ENCODE results near the gene DHRS13.
"Not testable (repeated sequence)": the region's sequence is repeated elsewhere in the genome, so short reads cannot be mapped to it uniquely, and the experiment has no call there.

DHRS13 gene

DNA sequence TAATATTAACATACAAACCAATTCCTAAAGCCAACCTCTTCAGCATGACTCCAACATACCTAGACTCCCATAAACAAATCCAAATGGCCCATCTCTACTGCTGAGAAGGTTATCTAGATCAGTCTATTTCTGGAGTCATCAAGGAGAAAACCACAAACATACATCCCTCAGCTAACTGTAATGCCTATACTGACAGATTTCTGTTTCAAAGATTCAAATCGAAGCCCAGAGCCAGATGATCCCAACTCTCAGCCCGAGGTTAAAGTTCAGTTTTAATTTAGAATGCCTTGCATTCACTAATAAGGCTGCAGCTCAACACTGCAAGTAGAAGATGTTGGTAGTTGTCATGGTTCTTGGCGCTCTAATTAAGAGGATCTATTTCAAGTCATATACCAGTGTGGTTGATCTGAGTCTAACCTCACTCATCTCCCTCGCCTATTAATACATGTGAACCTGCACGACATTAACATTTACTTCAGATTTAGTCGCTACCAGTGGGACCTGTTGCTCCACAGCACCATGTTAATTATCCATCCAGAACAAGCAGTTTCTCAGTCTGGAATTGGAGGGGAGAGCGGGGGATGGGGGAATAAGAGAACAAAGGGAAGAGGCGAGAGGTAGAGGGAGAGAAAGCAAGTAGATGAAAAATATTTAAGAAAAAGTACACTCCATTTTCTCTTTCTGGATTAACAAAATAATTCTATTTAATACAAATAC, 33.0 kb upstream of the DHRS13 start:
- no peak for DNase-seq (ENCODE audit: low read depth in 2 of 2)

DNA sequence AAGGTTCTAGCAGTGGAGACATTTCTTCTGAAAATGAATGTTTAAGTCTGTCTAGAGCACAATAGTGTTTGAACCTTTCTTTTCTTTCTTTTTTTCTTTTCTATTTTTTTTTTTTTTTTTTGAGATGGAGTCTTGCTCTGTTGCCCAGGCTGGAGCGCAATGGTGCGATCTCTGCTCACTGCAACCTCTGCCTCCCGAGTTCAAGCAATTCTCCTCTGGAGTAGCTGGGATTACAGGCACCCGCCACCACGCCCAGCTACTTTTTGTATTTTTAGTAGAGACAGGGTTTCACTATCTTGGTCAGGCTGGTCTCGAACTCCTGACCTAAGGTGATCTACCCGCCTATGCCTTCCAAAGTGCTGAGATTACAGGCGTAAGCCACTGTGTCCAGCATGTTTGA, 31.6 kb upstream of the DHRS13 start:
- DNase-seq (ENCODE audit: low read depth in 2 of 2), result not testable (repeated sequence)

DNA sequence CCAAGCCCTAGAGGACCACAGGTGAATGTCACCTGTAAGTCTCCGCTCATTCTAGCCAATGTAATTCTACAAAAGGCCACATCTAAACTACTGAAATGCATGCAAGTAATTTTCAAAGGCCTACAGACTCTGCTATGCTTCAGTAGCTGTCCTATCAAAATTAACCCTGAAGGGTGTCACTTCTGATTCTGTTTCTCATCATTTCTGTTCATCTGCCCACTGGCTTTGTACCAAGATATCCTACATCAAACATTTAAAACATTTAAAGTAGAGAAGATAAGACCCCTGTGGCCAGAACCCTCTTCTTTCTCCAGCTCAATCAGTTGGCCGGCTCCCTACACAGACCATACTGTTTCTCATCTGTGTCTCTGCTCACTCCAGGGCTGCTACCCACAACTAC, 26.9 kb upstream of the DHRS13 start:
- DNase-seq (ENCODE audit: low read depth in 2 of 2), result no peak

DNA sequence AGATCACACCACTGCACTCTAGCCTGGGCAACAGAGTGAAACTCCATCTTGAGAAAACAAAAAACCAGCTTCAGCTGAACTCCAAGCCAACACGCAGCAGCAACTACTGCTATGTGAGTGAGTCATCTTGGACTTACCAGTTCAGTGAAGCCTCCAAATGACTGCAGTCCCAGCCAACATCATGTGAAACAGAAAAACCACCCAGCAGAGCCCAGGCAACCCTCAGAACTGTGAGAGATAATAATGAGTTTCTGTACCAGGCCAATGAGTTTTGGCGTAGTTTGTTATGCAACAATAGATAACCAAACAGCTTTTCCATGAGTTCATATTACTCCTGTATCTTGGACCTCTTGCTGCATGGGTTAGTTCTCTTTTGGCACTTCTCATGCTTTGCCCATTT, 25.2 kb upstream of the DHRS13 start:
- no peak for DNase-seq (ENCODE audit: low read depth in 2 of 2)

DNA sequence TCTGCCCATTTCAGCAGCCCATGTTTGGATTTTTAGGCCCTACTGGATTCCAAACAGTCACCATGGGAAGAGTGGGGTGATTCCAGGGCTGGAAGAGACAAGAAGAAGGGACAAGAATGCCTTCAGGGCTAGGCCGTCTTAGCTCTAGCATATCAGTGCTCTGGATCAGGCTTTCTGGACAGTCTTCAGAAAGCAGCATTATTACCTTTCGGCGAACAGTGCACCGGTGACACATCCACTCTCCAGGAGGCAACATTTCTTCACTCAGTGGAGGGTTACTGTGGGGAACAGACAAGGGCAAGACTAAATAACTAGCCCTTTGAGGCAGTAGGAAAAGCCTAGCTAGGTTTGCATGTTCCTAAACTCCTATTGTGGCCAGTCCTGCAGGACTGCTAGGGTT, 23.9 kb upstream of the DHRS13 start:
- DNase-seq (ENCODE audit: low read depth in 2 of 2), result no peak

DNA sequence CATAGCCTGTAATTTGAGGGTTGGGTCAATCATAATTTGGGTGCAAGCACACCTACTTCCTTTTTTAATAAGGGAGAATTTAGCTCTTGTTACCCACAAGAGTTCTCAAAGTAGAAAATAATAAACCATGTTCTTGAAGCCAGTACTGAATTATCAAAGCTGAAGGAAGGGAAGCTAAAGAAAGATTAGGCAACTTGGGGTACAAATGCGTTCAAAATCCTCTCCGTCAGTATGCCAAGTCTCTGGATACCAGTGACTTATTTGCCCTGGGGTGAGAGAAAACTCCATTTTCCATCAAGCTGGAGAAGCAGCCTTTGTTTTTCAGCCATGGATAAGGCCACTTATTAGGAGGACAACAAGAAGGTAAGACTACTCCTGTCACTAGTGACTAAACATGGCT, 23.5 kb upstream of the DHRS13 start:
- no peak for DNase-seq (ENCODE audit: low read depth in 2 of 2)

DNA sequence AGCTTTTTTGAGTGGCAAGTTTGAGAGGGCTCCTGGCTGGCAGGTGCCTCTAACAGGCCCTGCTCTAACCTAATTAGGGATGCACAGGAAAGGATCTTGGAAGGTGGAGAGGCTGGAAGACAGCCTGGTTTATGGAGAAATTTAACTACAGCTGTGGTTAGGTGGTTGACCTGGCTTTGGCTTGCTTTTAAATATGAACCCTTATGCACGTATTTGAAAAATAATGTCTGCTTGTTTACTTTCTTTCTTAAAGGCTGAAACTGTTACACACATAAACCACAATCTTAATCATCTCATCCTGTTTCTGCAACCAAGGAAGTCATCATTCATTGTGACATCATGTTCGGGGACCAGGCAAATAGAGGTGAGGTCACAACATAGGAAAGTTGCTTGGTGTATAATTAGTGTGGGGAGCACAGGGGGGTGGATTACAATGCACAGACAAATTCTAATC, 23.1 kb upstream of the DHRS13 start:
- DNase-seq (ENCODE audit: low read depth in 2 of 2), result no peak

DNA sequence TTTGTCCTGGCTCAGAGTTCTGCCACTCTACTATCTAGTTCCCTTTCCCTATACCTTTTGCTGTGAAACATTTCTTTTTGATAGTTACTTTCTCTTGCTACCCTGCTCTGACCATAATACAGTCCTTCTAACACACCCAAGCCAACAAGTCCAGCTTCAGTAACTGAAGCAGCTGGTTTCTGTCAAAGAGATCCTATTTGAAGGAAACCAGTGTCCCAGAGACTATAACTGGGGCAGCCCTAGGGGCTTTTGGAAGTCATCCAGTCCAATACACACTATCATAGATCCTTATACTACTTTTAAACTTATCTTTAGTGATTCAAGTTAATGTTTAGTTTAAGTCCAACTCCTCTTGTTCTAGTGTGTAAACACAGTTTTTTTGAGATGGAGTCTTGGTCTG, 17.3 kb upstream of the DHRS13 start:
- no peak for DNase-seq (ENCODE audit: low read depth in 2 of 2)

DNA sequence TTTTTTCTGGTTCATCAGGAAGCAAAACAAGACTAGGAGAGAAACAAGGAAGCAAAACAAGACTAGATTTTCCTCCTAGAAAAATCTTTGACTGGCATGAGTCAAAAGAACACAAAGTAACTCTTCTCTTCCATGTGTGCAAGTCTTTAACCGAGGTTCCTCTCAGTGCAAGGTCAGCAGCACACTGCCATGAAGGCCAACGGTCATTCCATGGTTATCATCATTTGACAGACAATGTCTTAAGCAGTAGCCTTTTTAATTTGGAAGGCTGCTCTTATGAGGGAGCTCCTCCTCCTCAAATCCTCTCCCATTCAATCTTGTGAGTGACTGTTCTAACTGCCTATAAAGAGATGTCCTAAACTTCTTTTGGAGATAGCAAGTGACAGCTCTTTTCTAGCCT, 15.4 kb upstream of the DHRS13 start:
- no peak for DNase-seq (ENCODE audit: low read depth in 2 of 2)

DNA sequence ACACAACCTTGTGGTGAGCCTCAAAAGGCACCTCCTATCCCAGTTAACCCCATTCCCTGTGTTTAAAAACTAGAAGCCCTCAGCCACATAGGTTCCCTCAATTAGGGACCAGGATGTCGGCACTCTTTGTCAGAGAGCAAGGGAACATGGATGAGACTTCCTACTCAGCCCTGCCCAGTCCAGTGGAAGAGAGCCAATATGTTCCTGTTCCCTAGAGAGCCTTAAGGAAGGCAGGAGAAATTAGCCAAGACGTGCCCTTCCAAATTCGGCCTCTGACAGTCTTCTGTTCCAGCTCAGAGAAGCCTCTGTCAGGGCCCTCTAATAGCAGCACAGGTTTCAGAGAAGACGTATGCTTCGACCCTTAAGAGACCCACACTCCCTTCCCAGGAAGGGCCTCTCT, 14.6 kb upstream of the DHRS13 start:
- no peak for DNase-seq (ENCODE audit: low read depth in 2 of 2)

DNA sequence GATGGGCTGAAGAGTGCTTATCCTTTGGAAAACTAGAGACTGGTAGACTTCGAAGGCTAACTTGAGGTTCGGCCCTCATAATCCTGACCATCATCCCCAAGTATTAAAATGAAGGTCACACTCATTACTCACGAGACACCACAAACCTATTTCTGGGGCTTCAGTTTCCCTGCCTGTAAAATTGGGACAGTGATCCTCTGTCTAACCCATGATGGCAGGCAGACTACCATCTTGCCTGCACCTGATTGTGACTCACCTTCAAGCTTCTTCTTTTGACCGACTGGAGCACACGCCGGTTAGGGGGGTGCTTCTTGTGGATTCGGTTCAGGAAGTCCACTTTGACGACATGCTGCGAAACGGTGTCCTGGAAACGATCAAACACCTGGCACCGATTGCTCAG, 14.2 kb upstream of the DHRS13 start:
- no peak for DNase-seq (ENCODE audit: low read depth in 2 of 2)

DNA sequence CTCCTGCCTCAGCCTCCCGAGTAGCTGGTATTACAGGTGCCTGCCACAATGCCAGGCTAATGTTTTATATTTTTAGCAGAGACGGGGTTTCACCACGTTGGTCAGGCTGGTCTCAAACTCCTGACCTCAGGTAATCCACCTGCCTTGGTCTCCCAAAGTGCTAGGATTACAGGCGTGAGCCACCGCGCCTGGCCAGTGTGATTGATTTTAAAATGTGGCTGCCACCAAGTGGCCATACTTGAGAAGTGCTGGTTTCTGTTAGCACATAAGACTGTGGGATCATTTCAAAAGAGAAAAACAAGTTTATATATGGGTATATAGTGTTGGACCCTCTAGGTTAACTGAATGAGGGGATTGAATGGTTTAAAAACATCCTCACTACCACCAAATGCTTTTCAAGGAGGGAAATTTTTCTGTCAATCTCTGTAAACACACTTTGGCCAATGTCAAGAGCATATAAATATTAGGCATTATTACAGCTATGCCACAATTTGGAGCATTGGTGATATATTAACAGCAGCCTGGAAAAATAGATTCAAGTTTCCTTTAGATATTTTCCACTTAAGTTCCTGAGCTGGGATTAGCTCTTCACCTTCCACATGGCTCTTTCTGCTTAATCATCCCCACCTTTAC, 13.5 kb upstream of the DHRS13 start:
- peak in 1 of 2 donors; percentile 19 for DNase-seq (ENCODE audit: low read depth in 2 of 2)

DNA sequence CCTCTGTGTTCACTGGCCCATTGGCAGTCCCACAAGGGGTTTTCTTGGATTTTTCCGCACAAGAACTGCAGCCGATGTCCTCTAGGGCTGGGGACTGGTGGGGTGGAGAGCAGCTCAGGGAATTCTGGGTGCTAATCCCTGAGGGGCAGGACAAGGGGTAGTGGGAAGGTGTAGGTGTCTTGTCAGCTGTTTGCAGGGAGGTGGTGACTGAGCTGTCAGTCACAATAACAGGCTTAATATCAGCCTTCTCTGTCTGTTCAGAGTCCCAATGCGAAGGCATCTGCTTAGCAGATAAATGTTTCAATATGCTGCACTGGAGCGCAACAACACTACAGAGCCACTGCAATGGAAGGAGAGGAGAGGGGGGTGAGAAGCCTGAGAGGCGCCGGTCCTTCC, 10.1 kb upstream of the DHRS13 start:
- no peak for DNase-seq (ENCODE audit: low read depth in 2 of 2)

DNA sequence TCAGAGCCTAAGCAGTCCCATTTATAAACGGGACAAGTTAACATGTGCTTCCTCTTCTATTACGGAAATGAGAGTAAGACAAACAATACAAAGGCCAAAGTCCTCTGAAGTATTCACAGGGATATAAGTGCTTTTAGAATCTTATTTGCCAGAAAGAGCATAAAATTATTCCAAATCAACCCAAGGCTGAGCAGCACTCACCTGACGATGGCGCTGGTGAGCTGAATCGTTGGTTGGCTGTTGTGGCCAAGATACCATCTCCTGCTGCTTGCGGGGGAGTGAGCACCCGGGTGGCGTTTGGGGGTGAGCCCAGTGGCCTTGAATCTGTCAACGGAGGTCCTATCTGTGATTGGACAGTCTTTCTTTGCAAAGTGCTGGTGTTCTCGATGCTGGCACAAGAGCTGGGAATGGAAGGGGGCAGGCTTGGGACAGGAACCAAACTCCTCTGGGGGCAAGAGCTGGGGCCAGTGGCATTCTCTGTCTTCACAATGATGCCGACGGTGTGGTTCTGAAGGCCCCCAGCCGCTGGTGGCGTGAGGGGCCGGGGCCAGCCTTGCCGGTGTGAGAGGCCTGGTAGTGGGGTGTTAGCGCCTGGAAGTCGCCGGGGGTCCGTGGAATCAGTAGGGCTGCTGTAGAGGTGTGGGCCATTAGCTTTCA, 9.5 kb upstream of the DHRS13 start:
- no peak for DNase-seq (ENCODE audit: low read depth in 2 of 2)

DNA sequence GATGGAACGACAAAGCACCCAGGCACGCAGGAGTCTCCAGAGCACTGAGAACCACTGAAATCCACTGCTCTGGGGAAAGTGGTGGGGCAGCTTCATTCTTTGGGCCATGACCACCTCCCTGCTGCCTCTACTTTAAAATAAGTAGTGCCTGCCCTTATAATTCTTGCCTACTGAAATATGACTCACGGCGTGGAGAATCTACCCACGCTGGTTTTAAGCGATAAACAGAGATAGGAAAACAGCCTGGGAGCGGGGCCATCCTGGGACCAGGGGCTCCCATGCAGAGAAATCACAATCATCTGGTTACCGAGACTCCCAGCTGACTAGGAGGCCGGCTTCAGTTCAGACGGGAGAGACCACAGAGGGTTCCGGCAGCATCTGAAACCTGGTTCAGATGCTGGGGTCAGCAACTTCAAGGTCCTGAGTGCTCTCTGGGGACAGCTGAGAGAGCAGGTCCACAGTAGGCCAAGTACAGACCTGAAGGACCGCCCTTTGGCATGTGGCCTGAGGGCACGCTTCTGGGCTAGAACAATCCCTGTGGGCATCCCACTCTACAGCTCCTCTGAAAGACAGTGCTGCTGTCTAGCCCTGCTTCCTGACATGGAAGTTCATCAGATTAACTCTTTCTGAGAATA, 8.6 kb upstream of the DHRS13 start:
- no peak for DNase-seq (ENCODE audit: low read depth in 2 of 2)

DNA sequence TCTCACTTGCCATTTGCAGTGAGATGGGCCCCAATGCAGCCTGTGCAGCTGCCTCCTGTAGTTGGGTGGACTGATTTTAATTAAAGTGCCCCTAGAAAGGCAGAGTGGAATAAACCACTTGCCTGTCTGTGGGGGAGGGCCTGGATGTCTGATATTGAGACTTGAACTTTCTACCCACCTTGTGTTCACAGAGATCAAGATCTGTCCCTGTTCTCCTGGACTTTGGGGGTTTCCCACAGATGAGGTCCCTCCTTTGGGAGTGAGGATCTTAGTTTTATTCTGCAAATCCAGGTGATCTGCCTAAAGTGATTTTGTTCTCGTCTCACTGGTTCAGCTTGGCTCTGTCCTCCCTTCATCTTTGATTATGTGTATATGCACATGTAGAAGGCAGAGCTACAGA, 7.7 kb upstream of the DHRS13 start:
- DNase-seq (ENCODE audit: low read depth in 2 of 2), result no peak

DNA sequence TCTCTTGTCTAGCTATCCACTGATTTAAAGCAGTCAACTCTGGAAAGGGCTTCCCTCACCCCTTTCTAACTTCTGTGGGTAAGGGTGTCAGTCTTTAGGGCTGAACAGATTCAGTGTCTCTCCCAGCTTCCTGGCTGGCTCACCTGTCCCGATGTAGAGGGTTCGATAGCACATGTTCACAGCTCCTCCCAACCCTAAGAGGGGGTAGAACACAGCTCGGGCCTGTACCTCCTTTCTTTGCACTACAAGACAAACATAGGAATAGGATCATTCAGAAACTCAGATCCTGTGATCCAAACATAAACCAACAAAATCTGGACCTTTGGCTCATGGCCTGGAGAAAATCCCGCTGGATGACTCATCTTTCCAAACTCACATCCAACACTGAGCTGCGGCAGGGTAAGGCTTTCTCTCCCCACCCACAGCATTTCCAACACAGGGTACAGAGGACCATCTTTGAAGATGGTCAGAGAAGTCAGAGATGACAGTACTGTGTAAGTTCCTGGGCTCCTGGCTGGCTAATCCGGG, 5.8 kb upstream of the DHRS13 start:
- DNase-seq (ENCODE audit: low read depth in 2 of 2), result no peak

DNA sequence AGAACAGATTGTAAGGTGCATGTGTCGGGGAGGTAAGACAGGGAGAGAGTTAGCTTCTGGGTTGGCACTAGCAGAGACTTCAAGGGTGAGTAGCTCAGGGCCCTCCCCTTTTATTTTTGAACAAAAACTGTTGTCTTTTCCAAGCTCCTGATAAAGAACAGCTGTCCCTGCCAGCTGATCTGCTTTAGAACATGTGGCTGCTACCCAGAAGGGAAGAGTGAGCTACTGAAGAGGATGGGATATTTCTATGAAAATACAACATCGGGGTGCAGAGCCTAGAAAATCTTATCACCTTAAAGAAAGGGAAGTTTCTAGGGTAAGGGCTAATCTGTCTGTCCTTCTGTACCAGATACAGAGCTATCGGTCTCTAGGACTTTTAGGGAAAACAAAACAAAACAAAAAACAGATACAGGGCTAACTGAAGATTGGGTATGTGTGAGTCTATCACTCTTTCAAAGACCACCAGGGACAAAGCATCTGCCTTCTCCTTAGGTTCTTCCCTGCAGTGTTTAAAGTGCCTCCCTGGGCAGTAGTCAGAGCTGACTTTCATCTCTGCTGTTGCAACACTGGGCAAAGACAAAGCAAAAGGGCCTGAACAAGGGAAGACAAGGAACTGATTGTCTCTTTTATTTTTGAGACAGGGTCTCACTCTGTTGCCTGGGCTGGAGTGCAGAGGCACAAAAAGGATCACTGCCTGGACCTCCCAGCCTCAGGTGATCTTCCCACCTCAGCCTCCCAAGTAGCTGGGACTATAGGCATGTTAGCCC, 5.0 kb upstream of the DHRS13 start:
- no peak for DNase-seq (ENCODE audit: low read depth in 2 of 2)

DNA sequence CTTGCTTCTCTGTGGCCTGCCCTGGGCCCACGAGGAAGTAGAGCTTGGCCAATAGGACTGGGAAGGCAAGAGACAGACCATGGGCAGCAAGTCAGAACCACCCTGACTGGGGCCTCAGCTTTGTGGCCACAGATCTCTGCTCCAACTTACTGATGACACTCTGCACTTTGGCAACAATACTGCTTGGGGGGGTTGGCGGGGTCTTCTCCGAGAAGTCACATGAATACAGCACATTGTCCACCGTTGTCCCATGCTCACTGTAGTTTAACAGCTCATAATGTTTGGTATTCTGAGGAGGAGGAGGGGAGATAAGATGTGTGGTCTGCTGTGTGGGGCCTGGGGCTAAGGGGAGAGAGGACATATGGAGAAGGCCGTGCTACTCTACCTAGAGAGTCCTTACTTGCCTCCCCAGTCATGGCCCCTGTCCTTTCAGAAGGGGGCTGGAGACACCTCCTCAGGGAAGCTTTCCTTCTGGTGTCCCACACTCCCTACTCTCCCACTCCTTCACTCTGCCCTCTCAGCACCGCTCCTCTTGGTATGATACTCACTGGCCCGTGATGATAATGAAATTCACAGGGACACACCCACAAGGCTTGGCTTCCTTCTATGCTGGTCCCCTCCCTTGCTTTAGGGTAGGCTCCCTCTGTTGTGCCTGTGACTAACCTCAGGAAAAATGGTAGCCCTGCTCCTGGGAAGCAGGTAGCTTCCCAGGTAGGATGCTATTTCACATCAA, 4.0 kb upstream of the DHRS13 start:
- DNase-seq (ENCODE audit: low read depth in 2 of 2), result no peak

DNA sequence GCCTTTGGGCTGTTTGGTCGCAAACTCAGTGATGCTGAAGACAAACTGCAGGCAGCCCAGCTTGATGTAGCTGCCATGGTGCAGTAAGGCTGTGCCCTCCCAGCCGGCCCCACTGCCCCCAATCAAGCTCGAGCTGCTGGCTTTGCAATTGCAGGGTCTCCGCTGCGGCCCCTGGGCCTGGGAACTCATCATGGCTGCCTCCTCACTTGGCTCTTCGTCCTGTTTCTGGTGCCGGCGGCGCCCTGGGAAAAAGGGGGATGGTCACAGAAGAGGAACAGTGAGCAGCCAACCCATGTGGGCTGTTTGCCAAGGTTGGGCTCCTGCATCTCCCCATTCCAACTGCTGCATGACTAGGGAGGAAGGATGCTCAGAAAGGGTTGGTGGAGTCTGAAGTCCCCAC, 3.4 kb upstream of the DHRS13 start:
- no peak for DNase-seq (ENCODE audit: low read depth in 2 of 2)

DNA sequence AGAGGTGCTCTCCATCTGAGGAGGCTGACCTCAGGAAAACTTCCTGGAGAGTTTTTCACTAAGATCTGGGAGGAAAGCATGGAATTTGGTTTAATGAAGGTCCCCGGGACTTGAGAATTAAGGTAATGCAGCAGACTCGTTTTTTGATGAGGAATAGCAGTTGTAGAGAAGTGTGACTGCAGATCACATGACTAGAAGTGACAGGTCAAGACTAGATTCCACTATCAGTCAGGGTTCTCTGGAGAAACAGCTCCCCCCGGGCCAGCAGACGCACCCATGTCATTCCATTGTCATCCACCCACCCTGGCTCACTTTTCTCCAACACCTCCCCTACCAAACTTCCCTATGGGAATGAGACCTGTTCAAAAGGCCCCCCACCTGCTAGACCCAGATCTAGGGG, 1.9 kb upstream of the DHRS13 start:
- DNase-seq (ENCODE audit: low read depth in 2 of 2), result no peak

Data from activated CD4-positive, alpha-beta T cell treated with anti-CD3 and anti-CD28 coated beads for 24 hours (primary cell).